Large intestine (tissue), 3 donors: Measurements from ENCODE around the gene RAPGEF1. TPM values are rescaled to one million over a fixed set of nuclear protein-coding genes. Genes with fewer than 3 reads are reported as not detected.

Source experiments
- DNase-seq, 2 donors: peaks; one replicate each; pipeline versions ENCODE4 v3.0.0 to v3.0.0-alpha.2; 2013
- H3K27ac ChIP-seq: one replicate; pipeline ENCODE4 v1.5.1; 2013; ENCODE audit warnings: low read length
- H3K27me3 ChIP-seq: 2 replicates; pipeline ENCODE4 v1.6.1; 2013; ENCODE audit warnings: low read length; ENCODE audit not compliant: control insufficient read depth, insufficient read depth
- H3K36me3 ChIP-seq: 2 replicates; pipeline ENCODE4 v1.6.1; 2013; ENCODE audit warnings: low read length; ENCODE audit not compliant: control insufficient read depth, insufficient read depth
- H3K4me1 ChIP-seq: one replicate; pipeline ENCODE4 v1.6.1; 2013; ENCODE audit warnings: low read length; ENCODE audit not compliant: control insufficient read depth, insufficient read depth
- H3K4me3 ChIP-seq: one replicate; pipeline ENCODE4 v1.5.1; 2013; ENCODE audit warnings: low read length
- H3K9me3 ChIP-seq: one replicate; pipeline ENCODE4 v1.6.1; 2013; ENCODE audit warnings: mild to moderate bottlenecking, low read depth, low read length, moderate library complexity; ENCODE audit not compliant: control insufficient read depth
- WGBS: methylation state at CpG from one replicate; pipeline ENCODE4 v1.1.5; 2013; ENCODE audit warnings: low lambda C conversion rate; ENCODE audit not compliant: insufficient coverage; 5-methylcytosine and 5-hydroxymethylcytosine counted together
- polyA plus RNA-seq: library from polyadenylated mRNA; unstranded; fragments of 120-200 nt; gene quantifications from one replicate; pipeline ENCODE4 v1.2.1, GENCODE V29; 2013

RAPGEF1 gene
- polyA plus RNA-seq, 1 donor = 39.7 TPM

GRCh38 chr9:131731237-131731636, 8.6 kb downstream of the RAPGEF1 start:
- WGBS = no CpG with 5 or more reads among the region's 7 CpGs
- no peak for DNase-seq
- no peak overlapping the region for H3K27ac ChIP-seq

DNA sequence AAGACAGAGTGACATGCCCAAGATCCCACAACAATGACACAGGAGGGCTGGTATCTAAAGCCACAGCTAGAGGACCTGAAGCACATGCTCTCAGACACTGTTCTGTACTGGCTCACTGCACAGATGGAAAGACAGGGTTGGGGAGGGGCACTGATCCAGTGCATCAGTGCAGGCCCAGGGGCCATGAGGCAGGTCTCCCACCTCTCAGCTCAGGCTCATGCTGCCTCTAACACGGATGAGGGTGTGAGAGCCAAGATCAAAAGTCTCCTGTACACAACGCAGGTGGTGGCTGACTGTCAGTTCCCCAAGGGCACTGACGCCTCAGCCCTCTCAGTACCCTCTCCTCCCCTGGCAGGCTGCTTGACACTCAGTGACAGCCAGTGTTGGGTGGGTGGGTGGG, 10.9 kb downstream of the RAPGEF1 start:
- DNase-seq = peak in 1 of 2 donors; percentile 42
- H3K36me3 ChIP-seq = no peaks in the 10 kb centered on the region
- H3K27ac ChIP-seq = peak overlapping the region; percentile 49
- H3K4me1 ChIP-seq = peaks cover 62% of the 10 kb centered on the region
- no peaks in the 10 kb centered on the region for H3K9me3 ChIP-seq
- no peaks in the 10 kb centered on the region for H3K27me3 ChIP-seq
- no CpG with 5 or more reads among the region's 3 CpGs for WGBS
- H3K4me3 ChIP-seq = no peak overlapping the region

More at GRCh38 chr9:131731237-131731636, 8.6 kb downstream of the RAPGEF1 start:
- Histone ChIP-seq H3K4me3 (no peak overlapping the region), H3K36me3 (no peaks in the 10 kb centered on the region), H3K27me3 (no peaks in the 10 kb centered on the region), H3K9me3 (no peaks in the 10 kb centered on the region), H3K4me1 (peaks cover 84% of the 10 kb centered on the region)

DNA sequence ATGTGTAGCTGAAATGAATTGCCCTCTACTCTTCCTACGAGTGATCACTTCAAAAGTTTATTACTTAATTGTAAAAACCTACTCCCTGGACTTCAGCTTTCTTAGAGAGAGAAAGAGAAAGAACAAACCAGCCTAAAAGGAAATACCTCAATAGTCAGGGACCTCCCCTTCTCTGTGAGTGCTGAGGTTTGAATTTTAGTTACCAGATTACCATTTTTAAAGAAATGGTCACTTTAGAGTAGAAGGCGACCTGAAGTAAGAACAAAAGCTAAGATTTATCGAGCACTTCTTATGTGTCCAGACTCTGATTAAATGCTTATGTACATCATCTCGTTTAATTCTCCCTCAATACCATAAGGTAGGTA, 11.3 kb downstream of the RAPGEF1 start:
- peak overlapping the region; percentile 49 for H3K27ac ChIP-seq
- no peaks in the 10 kb centered on the region for H3K36me3 ChIP-seq
- no peaks in the 10 kb centered on the region for H3K9me3 ChIP-seq
- peaks cover 58% of the 10 kb centered on the region for H3K4me1 ChIP-seq
- H3K27me3 ChIP-seq = no peaks in the 10 kb centered on the region
- H3K4me3 ChIP-seq = no peak overlapping the region
- WGBS = 20% methylated on average over 1 of the region's 4 CpGs
- peak in 1 of 2 donors; percentile 38 for DNase-seq

DNA sequence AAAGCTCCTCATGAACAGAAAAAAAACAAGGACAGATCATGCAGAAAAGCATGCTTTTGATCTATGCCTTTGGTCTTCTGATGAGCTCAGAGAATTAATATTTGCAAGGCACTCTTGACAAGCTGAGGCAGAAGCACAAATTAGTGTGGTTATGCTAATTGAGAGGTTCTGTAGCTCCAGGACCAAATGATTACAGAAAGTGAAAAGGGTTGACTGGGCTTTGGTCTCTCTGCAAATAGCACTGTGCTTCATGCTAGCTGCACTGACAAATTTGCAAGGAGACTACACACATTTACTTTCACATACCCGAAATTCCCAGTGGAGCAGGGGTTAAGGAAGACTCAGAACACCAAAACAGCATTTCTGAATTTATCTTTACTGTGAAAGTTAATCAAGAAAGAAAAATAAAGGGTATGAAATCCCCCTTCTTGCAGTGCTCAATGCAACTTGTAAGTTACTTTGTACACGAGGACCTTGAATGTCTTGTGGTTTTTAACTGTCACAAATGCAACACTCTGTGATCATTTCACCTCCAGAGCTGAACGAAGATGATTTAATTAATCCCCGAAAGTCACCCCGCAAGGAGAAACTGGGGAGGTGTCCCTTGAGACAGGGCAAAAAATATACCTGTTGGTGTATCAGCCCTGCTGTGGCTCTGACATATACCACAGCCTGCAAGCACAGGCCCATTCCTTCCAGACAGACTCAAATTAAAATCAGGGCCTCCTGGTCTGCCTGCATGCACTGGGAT, 11.9 kb downstream of the RAPGEF1 start:
- WGBS = no CpG with 5 or more reads among the region's 5 CpGs
- H3K36me3 ChIP-seq = no peaks in the 10 kb centered on the region
- peaks cover 54% of the 10 kb centered on the region for H3K4me1 ChIP-seq

GRCh38 chr9:131727184-131727759, 12.6 kb downstream of the RAPGEF1 start:
- peak overlapping the region; percentile 49 for H3K27ac ChIP-seq
- whole genome bisulfite sequencing = no CpG with 5 or more reads among the region's 7 CpGs
- DNase-seq = peak in 1 of 2 donors; percentile 77
- H3K27me3 ChIP-seq = no peaks in the 10 kb centered on the region
- H3K36me3 ChIP-seq = peaks cover 3% of the 10 kb centered on the region
- H3K4me1 ChIP-seq = peaks cover 50% of the 10 kb centered on the region
- no peak overlapping the region for H3K4me3 ChIP-seq
- H3K9me3 ChIP-seq = no peaks in the 10 kb centered on the region

More for the DNA sequence above, 11.9 kb downstream of the RAPGEF1 start:
- Histone ChIP-seq H3K27ac (peak overlapping the region; percentile 49), H3K9me3 (no peaks in the 10 kb centered on the region), H3K27me3 (no peaks in the 10 kb centered on the region), H3K4me3 (no peak overlapping the region)
- DNase-seq = no peak

GRCh38 chr9:131724683-131725082, 15.2 kb downstream of the RAPGEF1 start:
- Histone ChIP-seq H3K27me3 (no peaks in the 10 kb centered on the region), H3K4me1 (peaks cover 31% of the 10 kb centered on the region)
- WGBS = no CpG with 5 or more reads among the region's 2 CpGs

GRCh38 chr9:131723632-131724031, 16.2 kb downstream of the RAPGEF1 start:
- peaks cover 10% of the 10 kb centered on the region for H3K36me3 ChIP-seq
- WGBS = 83% methylated on average over 1 of the region's 5 CpGs
- peaks cover 25% of the 10 kb centered on the region for H3K4me1 ChIP-seq
- no peak for DNase-seq
- no peak overlapping the region for H3K4me3 ChIP-seq
- no peaks in the 10 kb centered on the region for H3K27me3 ChIP-seq
- no peak overlapping the region for H3K27ac ChIP-seq
- no peaks in the 10 kb centered on the region for H3K9me3 ChIP-seq

More at GRCh38 chr9:131724683-131725082, 15.2 kb downstream of the RAPGEF1 start:
- Histone ChIP-seq H3K9me3 (no peaks in the 10 kb centered on the region), H3K4me3 (no peak overlapping the region), H3K27ac (no peak overlapping the region), H3K36me3 (peaks cover 10% of the 10 kb centered on the region)
- DNase-seq = no peak

DNA sequence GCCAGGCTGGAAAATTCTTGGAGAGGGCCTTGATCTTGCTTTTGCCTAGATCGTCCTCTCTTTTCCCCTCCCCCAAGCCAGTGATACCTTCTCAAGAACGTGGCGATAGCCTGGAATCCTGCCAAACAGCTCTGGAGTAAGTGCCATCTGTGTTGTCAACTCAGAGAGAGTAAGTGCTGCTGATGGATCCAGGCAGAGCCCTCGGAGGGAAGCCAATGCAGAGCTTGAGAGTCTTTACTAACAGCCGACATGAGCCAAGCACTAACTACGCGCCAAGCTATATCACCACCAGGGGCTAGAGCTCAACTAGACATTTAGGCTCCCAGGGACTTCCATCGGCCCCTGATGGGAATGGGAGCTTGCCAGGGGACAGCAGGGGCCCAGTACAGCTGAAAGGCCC, 17.6 kb downstream of the RAPGEF1 start:
- peaks cover 23% of the 10 kb centered on the region for H3K4me1 ChIP-seq
- H3K36me3 ChIP-seq = peaks cover 10% of the 10 kb centered on the region
- no peak overlapping the region for H3K27ac ChIP-seq
- no peaks in the 10 kb centered on the region for H3K27me3 ChIP-seq
- no CpG with 5 or more reads among the region's 8 CpGs for WGBS
- H3K9me3 ChIP-seq = no peaks in the 10 kb centered on the region
- DNase-seq = no peak
- H3K4me3 ChIP-seq = no peak overlapping the region

GRCh38 chr9:131721076-131721475, 18.8 kb downstream of the RAPGEF1 start:
- peaks cover 10% of the 10 kb centered on the region for H3K36me3 ChIP-seq
- H3K4me3 ChIP-seq = no peak overlapping the region
- no peaks in the 10 kb centered on the region for H3K9me3 ChIP-seq
- no peak overlapping the region for H3K27ac ChIP-seq
- H3K4me1 ChIP-seq = peaks cover 13% of the 10 kb centered on the region
- DNase-seq = no peak
- no peaks in the 10 kb centered on the region for H3K27me3 ChIP-seq
- WGBS = no CpG with 5 or more reads among the region's 13 CpGs

DNA sequence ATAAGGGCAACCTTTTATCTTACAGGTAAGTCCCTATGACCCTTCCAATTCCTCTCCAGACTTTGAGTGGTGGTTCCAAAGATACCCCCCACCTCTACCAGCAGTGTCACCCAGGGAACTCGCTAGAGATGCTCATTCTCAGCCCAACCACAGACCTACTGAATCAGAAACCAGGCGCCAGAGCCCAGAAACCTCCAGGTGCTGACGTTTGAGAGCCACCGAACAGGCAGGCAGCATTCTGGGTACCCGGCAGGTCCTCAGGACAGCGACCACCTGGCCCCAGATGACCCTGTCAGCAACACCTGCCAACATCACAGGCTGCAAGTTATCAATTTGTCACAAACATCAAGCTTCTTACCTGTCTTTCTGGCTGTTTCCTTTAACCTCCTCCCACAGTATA, 19.5 kb downstream of the RAPGEF1 start:
- no peak overlapping the region for H3K4me3 ChIP-seq
- H3K27ac ChIP-seq = no peak overlapping the region
- peaks cover 11% of the 10 kb centered on the region for H3K36me3 ChIP-seq
- no peak for DNase-seq
- no peaks in the 10 kb centered on the region for H3K27me3 ChIP-seq
- no CpG with 5 or more reads among the region's 6 CpGs for WGBS
- H3K9me3 ChIP-seq = no peaks in the 10 kb centered on the region
- peaks cover 13% of the 10 kb centered on the region for H3K4me1 ChIP-seq
